Mesendoderm (in vitro differentiated cells): ENCODE measurements around the gene TMEM221.

ENCODE experiments used
- DNase-seq: peaks from one replicate; pipeline ENCODE4 v3.0.0; 2013
- H2AK5ac ChIP-seq: 2 replicates; pipeline ENCODE4 v1.6.1; 2013; ENCODE audit warnings: low read length, inconsistent platforms
- H2BK120ac ChIP-seq: 2 replicates; pipeline ENCODE4 v1.6.1; 2013; ENCODE audit warnings: low read depth, mild to moderate bottlenecking, low read length, moderate library complexity, mixed read lengths
- H2BK15ac ChIP-seq: replicated peaks from 2 replicates; pipeline ENCODE4 v1.6.1; 2013; ENCODE audit warnings: low read depth, mild to moderate bottlenecking, moderate library complexity
- H2BK5ac ChIP-seq: 2 replicates; pipeline ENCODE4 v1.6.1; 2013; ENCODE audit warnings: low read length, inconsistent platforms
- H3K18ac ChIP-seq: 2 replicates; pipeline ENCODE4 v1.6.1; 2013; ENCODE audit warnings: mild to moderate bottlenecking, low read length, mixed read lengths
- H3K23ac ChIP-seq: one replicate; pipeline ENCODE4 v1.6.1; 2013; ENCODE audit warnings: low read length
- H3K27ac ChIP-seq: 2 replicates; pipeline ENCODE4 v1.5.1; 2013; ENCODE audit warnings: low read depth, mild to moderate bottlenecking, inconsistent platforms, low read length, moderate library complexity
- H3K27me3 ChIP-seq: 2 replicates; pipeline ENCODE4 v1.6.1; 2013; ENCODE audit warnings: low read length, control low read depth, mild to moderate bottlenecking, inconsistent platforms; ENCODE audit not compliant: insufficient read depth, poor library complexity
- H3K36me3 ChIP-seq: 2 replicates; pipeline ENCODE4 v1.6.1; 2013; ENCODE audit warnings: low read length, inconsistent platforms; ENCODE audit not compliant: control insufficient read depth, insufficient read depth
- H3K4ac ChIP-seq: one replicate; pipeline ENCODE4 v1.6.1; 2013; ENCODE audit warnings: low read depth, mild to moderate bottlenecking, low read length, moderate library complexity
- H3K4me1 ChIP-seq: 2 replicates; pipeline ENCODE4 v1.6.1; 2013; ENCODE audit warnings: low read depth, low read length, inconsistent platforms; ENCODE audit not compliant: control insufficient read depth
- H3K4me2 ChIP-seq: 2 replicates; pipeline ENCODE4 v1.6.1; 2013; ENCODE audit warnings: low read length
- H3K4me3 ChIP-seq: 2 replicates; pipeline ENCODE4 v1.5.1; 2013; ENCODE audit warnings: mild to moderate bottlenecking, low read length
- H3K56ac ChIP-seq: one replicate; pipeline ENCODE4 v1.6.1; 2013; ENCODE audit warnings: low read length
- H3K79me1 ChIP-seq: 2 replicates; pipeline ENCODE4 v1.6.1; 2013; ENCODE audit warnings: low read length, inconsistent platforms
- H3K79me2 ChIP-seq: 2 replicates; pipeline ENCODE4 v1.6.1; 2013; ENCODE audit warnings: mild to moderate bottlenecking, low read length; ENCODE audit not compliant: control insufficient read depth, insufficient read depth
- H3K9ac ChIP-seq: 2 replicates; pipeline ENCODE4 v1.6.1; 2013; ENCODE audit warnings: low read length, inconsistent platforms
- H4K5ac ChIP-seq: one replicate; pipeline ENCODE4 v1.6.1; 2013; ENCODE audit warnings: low read length
- H4K8ac ChIP-seq: one replicate; pipeline ENCODE4 v1.6.1; 2013; ENCODE audit warnings: low read depth, mild to moderate bottlenecking, control low read depth, low read length, moderate library complexity
- WGBS: extraction: QIAGEN DNeasy Blood & Tissue Kit; methylation state at CpG from one replicate; pipeline ENCODE4 v1.1.7; 2013; ENCODE audit warnings: low lambda C conversion rate, missing lambda C conversion rate; ENCODE audit not compliant: insufficient coverage; ENCODE audit errors: extremely low coverage; 5-methylcytosine and 5-hydroxymethylcytosine counted together

TMEM221 gene

DNA sequence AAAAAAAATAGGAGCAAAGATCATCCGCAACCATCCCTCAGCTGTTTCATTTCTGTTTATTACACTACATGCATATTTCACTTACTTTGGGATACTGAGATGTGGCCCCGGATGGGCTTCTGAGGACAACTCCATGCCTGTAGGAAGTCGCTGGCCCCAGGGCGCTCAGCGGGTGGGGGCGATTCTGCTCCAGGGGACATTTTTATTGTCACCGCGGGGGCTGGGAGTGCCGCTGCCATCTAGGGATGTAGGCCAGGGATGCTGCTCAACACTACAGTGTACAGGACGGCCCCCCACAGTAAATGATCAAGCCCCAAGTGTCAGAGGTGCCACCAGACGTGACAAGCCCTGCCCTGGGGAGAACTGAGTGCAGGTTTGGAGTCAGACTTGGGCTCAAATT lies 36.7 kb downstream of the TMEM221 start:
- H2BK120ac ChIP-seq = no peak overlapping the region
- H3K18ac ChIP-seq = no peak overlapping the region
- no peak overlapping the region for H3K27ac ChIP-seq

DNA sequence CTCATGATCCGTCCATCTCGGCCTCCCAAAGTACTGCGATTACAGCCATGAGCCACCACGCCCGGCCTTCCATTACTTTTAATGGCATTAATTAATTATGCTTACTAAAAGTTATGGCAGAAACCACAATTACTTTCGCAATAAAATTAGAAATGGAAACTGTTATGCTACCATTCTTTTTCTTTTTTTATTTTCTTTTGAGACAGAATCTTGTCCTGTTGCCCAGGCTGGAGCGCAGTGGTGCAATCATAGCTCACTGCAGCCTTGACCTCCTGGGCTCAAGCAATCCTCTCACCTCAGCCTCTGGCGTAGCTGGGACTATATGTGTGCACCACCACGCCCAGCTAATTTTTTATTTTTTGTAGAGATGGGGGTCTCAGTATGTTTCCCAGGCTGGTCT lies 38.5 kb downstream of the TMEM221 start:
- Histone ChIP-seq H3K23ac (no peak overlapping the region), H2BK15ac (no peak overlapping the region), H2BK120ac (no peak overlapping the region), H3K27me3 (no peaks in the 10 kb centered on the region), H3K9ac (no peak overlapping the region), H3K79me2 (no peaks in the 10 kb centered on the region), H3K79me1 (no peaks in the 10 kb centered on the region), H3K4me2 (no peak overlapping the region), H3K4ac (no peak overlapping the region), H3K18ac (no peak overlapping the region), H3K56ac (no peak overlapping the region), H2AK5ac (no peak overlapping the region), H3K4me1 (no peaks in the 10 kb centered on the region), H4K8ac (no peak overlapping the region), H3K36me3 (no peaks in the 10 kb centered on the region), H3K27ac (no peak overlapping the region), H4K5ac (no peak overlapping the region), H2BK5ac (no peak overlapping the region), H3K4me3 (no peak overlapping the region)
- DNase-seq = no peak
- WGBS = no CpG with 5 or more reads among the region's 9 CpGs

More for the DNA sequence above, 36.7 kb downstream of the TMEM221 start:
- Histone ChIP-seq H3K79me2 (no peaks in the 10 kb centered on the region), H3K4me1 (peaks cover 3% of the 10 kb centered on the region), H3K9ac (no peak overlapping the region), H3K4me3 (no peak overlapping the region), H2BK5ac (no peak overlapping the region), H3K56ac (no peak overlapping the region), H2BK15ac (no peak overlapping the region), H3K23ac (no peak overlapping the region), H3K79me1 (no peaks in the 10 kb centered on the region), H3K4ac (no peak overlapping the region), H4K8ac (no peak overlapping the region), H3K36me3 (no peaks in the 10 kb centered on the region), H2AK5ac (no peak overlapping the region), H3K27me3 (no peaks in the 10 kb centered on the region), H4K5ac (no peak overlapping the region), H3K4me2 (no peak overlapping the region)
- no CpG with 5 or more reads among the region's 11 CpGs for WGBS
- DNase-seq = no peak

DNA sequence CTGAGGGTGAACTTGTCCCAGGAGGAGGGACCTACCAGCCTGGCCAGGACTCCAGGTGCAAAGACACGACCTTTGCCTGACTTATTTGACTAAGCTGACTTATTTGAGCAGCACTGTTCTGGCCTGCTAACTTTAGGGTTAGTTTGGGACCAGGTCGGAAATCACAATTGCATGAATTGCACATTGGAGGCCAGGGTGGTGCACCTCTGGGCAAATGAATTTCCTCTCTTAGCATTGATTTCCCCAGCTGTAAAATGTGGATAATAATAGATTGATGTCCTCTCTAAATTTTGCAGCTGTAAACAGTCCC lies 41.6 kb downstream of the TMEM221 start:
- Histone ChIP-seq H3K4me1 (peaks cover 3% of the 10 kb centered on the region), H3K18ac (no peak overlapping the region), H3K36me3 (no peaks in the 10 kb centered on the region), H4K5ac (no peak overlapping the region), H3K27ac (no peak overlapping the region), H3K4me2 (no peak overlapping the region), H3K56ac (no peak overlapping the region), H3K4me3 (no peak overlapping the region), H3K79me2 (no peaks in the 10 kb centered on the region), H2BK15ac (no peak overlapping the region), H3K23ac (no peak overlapping the region), H3K9ac (no peak overlapping the region), H4K8ac (no peak overlapping the region), H3K27me3 (no peaks in the 10 kb centered on the region), H3K79me1 (no peaks in the 10 kb centered on the region), H2BK5ac (no peak overlapping the region), H3K4ac (no peak overlapping the region), H2AK5ac (no peak overlapping the region), H2BK120ac (no peak overlapping the region)
- DNase-seq = no peak
- WGBS = no CpG with 5 or more reads among the region's 2 CpGs

DNA sequence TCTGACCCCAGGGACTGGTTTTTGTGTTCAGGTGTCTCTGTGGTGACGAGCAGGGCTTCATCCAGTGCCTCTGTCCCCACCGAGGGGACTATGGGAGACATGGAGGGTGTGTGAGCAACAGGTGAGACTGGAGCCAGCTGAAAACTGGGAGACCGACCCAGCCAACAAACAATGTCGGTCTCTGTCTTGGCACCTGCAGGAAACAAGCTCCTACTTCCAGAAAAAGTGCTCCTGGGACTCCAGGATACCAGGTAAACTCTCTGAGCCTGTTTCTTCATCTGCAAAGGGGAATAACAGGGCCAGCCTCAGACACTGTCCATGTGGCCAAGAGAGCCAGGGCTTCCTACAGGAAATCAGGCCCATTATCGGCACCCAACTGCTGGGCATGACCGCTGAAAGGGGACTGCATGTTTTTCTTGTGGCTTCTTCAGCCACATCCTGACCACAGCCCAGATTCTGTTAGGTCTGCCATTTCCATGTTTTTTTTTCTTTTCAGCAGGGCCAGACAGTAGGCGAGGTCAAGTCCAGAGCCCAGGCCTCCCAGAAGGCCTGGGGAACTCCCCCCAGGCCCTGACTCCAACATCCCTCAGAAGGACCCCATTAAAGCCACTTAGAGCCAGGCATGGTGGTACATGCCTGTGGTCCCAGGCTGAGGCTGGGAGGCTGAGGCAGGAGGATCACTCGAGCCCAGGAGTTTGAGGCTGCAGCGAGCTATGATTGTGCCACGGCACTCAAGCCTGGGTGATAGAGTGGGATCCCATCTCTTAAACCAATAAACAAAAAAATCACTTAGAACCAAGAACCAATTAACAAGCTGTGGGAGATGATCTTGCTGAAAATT lies 42.2 kb downstream of the TMEM221 start:
- H3K79me2 ChIP-seq = no peaks in the 10 kb centered on the region
- H4K5ac ChIP-seq = no peak overlapping the region
- H3K27ac ChIP-seq = no peak overlapping the region
- peaks cover 3% of the 10 kb centered on the region for H3K4me1 ChIP-seq
- no peak overlapping the region for H2BK5ac ChIP-seq
- H3K56ac ChIP-seq = peak overlapping the region; percentile 75
- no peak overlapping the region for H3K9ac ChIP-seq
- H3K79me1 ChIP-seq = no peaks in the 10 kb centered on the region
- H3K4me2 ChIP-seq = no peak overlapping the region
- H3K4ac ChIP-seq = no peak overlapping the region
- H3K23ac ChIP-seq = no peak overlapping the region
- no peak overlapping the region for H2BK15ac ChIP-seq
- no peaks in the 10 kb centered on the region for H3K27me3 ChIP-seq
- H3K4me3 ChIP-seq = no peak overlapping the region
- H4K8ac ChIP-seq = no peak overlapping the region
- no peaks in the 10 kb centered on the region for H3K36me3 ChIP-seq
- no peak overlapping the region for H3K18ac ChIP-seq
- no peak for DNase-seq
- WGBS = no CpG with 5 or more reads among the region's 10 CpGs
- H2BK120ac ChIP-seq = no peak overlapping the region
- H2AK5ac ChIP-seq = no peak overlapping the region

DNA sequence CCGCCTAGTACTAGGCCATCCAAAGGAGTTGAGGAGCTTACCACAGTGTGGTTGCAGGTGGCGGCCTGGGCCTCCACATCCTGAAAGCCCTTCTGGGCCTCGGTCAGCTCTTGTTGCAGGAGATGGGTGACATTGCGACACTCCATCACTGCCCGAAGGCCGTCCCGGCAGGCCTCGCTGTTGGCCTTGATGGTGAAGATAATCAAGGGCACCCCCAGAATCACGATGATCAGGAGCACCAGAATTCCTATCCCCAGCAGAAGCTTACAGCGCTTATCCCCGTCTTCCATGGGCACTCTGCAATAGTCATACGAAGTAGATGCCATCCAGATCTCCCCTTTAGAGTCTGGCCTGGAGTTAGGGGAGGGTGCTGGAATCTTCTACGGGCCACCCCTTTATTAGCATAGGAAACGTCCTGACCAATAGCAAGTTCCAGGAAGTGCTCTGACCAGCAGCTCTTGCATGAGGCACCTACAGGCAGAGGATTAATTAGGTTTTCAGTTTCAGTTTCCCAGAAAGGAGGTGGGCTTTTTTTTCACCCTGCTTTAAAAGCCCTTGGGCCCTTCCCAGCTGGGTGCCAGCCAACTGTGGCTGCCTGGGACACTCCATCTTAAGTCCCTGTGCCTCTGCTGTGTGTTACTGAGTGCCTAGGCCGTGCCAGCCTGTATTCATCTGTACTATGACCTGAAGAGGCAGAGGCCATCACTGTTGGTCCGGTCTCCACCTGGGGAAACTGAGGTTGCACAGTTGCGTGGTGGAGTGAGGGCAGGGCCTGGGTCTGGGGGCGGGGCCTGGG lies 43.0 kb downstream of the TMEM221 start, which contains the start of gene BST2:
BST2 (minus strand) TSS at position 381 of the 796 bp plus-strand sequence; CDS start at position 326, 55 bp downstream.
- H2BK5ac ChIP-seq = no peak within 1 kb of the TSS
- no peaks in the 10 kb centered on the region for H3K79me1 ChIP-seq
- WGBS = no CpG with 5 or more reads among the region's 18 CpGs
- peak within 1 kb of the TSS; percentile 39 for H3K4ac ChIP-seq
- H4K5ac ChIP-seq = peak within 1 kb of the TSS; percentile 91
- H2BK120ac ChIP-seq = no peak within 1 kb of the TSS
- H3K4me2 ChIP-seq = peak within 1 kb of the TSS; percentile 20
- H3K4me1 ChIP-seq = peaks cover 3% of the 10 kb centered on the region
- no peaks in the 10 kb centered on the region for H3K36me3 ChIP-seq
- H2BK15ac ChIP-seq = no peak within 1 kb of the TSS
- no peak within 1 kb of the TSS for H3K4me3 ChIP-seq
- H3K9ac ChIP-seq = peak within 1 kb of the TSS; percentile 60
- DNase-seq = peak; percentile 52
- H3K79me2 ChIP-seq = no peaks in the 10 kb centered on the region
- H4K8ac ChIP-seq = peak within 1 kb of the TSS; percentile 95
- peak within 1 kb of the TSS; percentile 82 for H3K56ac ChIP-seq
- no peaks in the 10 kb centered on the region for H3K27me3 ChIP-seq
- H3K18ac ChIP-seq = peak within 1 kb of the TSS; percentile 65
- no peak within 1 kb of the TSS for H3K23ac ChIP-seq
- peak within 1 kb of the TSS; percentile 51 for H3K27ac ChIP-seq
- H2AK5ac ChIP-seq = peak within 1 kb of the TSS; percentile 88
